ENCODE measurements around the gene EIF4G3.
"Not testable (repeated sequence)": the region's sequence is repeated elsewhere in the genome, so short reads cannot be mapped to it uniquely, and the experiment has no call there.

EIF4G3 gene

DNA sequence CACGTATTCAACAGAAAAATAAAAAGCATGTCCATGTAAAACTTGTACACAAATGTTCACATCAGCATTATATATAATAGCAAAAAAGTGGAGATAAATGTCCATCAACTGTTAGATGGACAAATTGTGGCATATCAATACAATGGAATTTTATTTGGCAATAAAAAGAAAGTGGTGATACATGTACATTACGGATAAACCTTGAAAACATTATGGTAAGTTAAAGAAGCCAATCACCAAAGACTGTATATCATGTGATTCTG lies 76.9 kb downstream of the EIF4G3 start:
- no peak for DNase-seq

- DNase-seq: no peak
Measured at GRCh38 chr1:21099034-21099868, 77.4 kb downstream of the EIF4G3 start.

- DNase-seq: no peak
Measured at GRCh38 chr1:21098186-21098915, 78.3 kb downstream of the EIF4G3 start.

- no peak for DNase-seq
Measured at GRCh38 chr1:21097729-21098128, 79.0 kb downstream of the EIF4G3 start.

GRCh38 chr1:21095976-21096375 lies 80.7 kb downstream of the EIF4G3 start:
- no peak for DNase-seq

- DNase-seq: not testable (repeated sequence)
Measured at GRCh38 chr1:21094282-21094681, 82.4 kb downstream of the EIF4G3 start.

- not testable (repeated sequence) for DNase-seq
Measured at GRCh38 chr1:21093271-21093958, 83.3 kb downstream of the EIF4G3 start.

GRCh38 chr1:21092545-21092944 lies 84.2 kb downstream of the EIF4G3 start:
- DNase-seq: not testable (repeated sequence)

- peak; percentile 19 for DNase-seq
Measured at GRCh38 chr1:21091053-21091690, 85.5 kb downstream of the EIF4G3 start.

- DNase-seq: no peak
Measured at GRCh38 chr1:21090463-21090862, 86.2 kb downstream of the EIF4G3 start.

- no peak for DNase-seq
Measured at GRCh38 chr1:21089731-21090130, 87.0 kb downstream of the EIF4G3 start.

DNA sequence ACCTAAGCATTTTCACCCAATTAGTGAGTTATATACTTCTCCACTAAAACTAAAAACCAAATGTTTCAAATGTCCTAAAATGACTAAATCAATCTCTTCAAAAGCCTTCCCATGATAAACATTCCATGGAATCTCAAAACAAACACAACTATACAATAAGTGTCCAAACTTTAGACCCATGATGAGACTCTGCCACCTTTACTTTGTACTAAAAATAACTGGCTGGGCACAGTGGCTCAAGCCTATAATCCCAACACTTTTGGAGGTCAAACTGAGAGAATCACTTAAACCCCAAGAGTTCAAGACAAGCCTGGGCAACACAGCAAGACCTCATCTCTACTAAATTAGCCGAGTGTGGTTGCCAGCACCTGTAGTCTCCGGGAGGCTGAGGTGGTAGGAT lies 87.4 kb downstream of the EIF4G3 start:
- DNase-seq: no peak

- DNase-seq: no peak
Measured at GRCh38 chr1:21084111-21084810, 92.4 kb downstream of the EIF4G3 start.

GRCh38 chr1:21082073-21082472 lies 94.6 kb downstream of the EIF4G3 start:
- DNase-seq: no peak

DNA sequence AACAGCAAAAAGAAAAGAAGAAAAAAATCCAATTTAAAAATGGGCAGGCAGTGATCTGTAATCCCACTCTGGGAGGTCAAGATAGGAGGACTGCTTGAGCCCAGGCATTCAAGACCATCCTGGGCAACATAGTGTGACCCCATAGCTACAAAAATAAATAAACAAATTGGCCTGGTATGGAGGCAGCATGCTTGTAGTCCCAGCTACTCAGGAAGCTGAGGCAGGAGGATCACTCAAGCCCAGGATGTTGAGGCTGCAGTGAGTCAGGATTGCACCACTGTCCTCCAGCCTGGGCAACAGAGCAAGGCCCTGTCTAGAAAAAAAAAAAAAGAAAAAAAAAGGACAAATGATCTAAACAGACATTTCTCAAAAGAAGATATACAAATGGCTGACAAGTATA lies 99.6 kb downstream of the EIF4G3 start:
- DNase-seq: no peak

DNA sequence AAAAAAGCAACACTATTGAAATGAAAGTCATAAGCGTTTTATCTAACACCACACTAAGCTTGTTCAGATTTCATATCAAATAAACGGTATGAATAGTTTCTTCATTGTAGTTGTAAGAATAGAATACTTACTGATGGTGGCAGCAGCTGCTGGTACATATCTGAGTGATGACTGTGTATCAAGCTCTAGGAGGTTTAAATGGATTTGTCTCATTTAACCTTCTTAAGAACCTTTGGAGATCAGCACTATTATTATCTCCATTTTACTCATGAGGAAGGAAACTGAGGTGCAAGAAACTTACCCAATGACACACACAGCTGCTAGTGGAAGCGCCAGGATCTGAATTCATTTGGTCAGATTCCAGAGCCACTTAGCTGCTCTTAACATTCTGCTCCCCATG lies 104.0 kb downstream of the EIF4G3 start:
- DNase-seq: no peak

DNA sequence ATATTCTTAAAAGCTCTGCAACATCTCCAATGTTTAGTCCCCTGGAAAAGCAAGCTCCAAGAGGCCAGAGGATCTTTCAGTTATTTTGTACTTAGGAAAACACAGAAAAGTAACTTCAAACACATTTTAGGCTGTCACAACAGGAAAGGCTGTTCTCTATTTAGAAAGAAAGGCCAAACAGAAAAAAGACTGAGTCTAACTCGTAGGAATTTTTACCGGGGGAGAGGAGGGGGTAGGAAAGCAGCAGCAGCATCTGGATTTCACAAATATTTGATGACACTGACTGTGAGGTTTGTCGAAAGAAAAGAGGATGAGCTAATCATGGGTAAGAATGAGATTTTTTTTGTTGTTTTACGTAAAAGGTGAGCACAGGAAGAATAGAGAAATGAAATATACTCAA lies 107.1 kb downstream of the EIF4G3 start:
- no peak for DNase-seq

- DNase-seq: no peak
Measured at GRCh38 chr1:21068937-21069336, 107.8 kb downstream of the EIF4G3 start.

- DNase-seq: no peak
Measured at GRCh38 chr1:21067551-21068227, 109.0 kb downstream of the EIF4G3 start.

- no peak for DNase-seq
Measured at GRCh38 chr1:21066356-21067012, 110.2 kb downstream of the EIF4G3 start.

GRCh38 chr1:21065851-21066250 lies 110.8 kb downstream of the EIF4G3 start:
- no peak for DNase-seq

DNA sequence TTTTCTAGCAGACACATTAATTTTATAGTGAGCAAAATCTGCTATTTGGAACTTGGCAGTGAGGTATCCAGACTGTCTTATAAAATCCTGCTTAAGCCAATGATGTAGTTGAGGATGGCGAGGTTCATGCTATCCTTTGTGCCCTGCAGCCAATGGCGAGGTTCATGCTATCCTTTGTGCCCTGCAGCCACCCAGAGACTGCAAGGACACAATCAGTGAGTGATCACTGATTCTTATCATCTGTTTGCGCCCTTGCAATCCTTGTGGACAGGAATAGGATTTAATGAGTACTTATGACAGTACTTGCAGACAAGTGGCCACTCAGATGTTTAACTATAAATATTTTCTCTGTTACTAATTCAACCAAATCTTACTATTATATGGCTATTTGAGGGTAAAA lies 112.6 kb downstream of the EIF4G3 start:
- DNase-seq: no peak

Data from activated CD8-positive, alpha-beta memory T cell treated with anti-CD3 and anti-CD28 coated beads, Interleukin-2, amount 50 U/mL, for 4 hours (primary cell).